Measurements from ENCODE around the gene TSGA10. TPM values are rescaled to one million over a fixed set of nuclear protein-coding genes. Genes with fewer than 3 reads are reported as not detected.

Gene TSGA10
- total RNA-seq, 1 donor from 2014 or later, result 20.4 TPM

GRCh38 chr2:99166218-99166617, 11.5 kb upstream of the TSGA10 start:
- H3K4me1 Mint-ChIP-seq, result no peaks in the 10 kb centered on the region
- ChIA-PET CTCF (no interaction called here), POLR2A (no interaction called here)
- DNase-seq (no peak), ATAC-seq (ENCODE audit: low read depth) (no peak)
- H3K4me3 Mint-ChIP-seq, result no peak overlapping the region
- H3K36me3 Mint-ChIP-seq (ENCODE audit: low read depth), result peaks cover 79% of the 10 kb centered on the region
- TF ChIP-seq, protein P1, sequence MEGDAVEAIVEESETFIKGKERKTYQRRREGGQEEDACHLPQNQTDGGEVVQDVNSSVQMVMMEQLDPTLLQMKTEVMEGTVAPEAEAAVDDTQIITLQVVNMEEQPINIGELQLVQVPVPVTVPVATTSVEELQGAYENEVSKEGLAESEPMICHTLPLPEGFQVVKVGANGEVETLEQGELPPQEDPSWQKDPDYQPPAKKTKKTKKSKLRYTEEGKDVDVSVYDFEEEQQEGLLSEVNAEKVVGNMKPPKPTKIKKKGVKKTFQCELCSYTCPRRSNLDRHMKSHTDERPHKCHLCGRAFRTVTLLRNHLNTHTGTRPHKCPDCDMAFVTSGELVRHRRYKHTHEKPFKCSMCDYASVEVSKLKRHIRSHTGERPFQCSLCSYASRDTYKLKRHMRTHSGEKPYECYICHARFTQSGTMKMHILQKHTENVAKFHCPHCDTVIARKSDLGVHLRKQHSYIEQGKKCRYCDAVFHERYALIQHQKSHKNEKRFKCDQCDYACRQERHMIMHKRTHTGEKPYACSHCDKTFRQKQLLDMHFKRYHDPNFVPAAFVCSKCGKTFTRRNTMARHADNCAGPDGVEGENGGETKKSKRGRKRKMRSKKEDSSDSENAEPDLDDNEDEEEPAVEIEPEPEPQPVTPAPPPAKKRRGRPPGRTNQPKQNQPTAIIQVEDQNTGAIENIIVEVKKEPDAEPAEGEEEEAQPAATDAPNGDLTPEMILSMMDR (IDR thresholded peaks at IDR 0.05), result no peak
- H3K27me3 Mint-ChIP-seq, result no peaks in the 10 kb centered on the region
- no peaks in the 10 kb centered on the region for H3K9me3 Mint-ChIP-seq
- H3K27ac Mint-ChIP-seq, result no peak overlapping the region
- intact Hi-C loops (cut with micrococcal nuclease), result no loop called here

- H3K27ac Mint-ChIP-seq, result peak overlapping the region; percentile 80
- CTCF ChIA-PET, result no interaction called here
- POLR2A ChIA-PET, result interaction anchor here (9.2 kb wide), 1 partner anchor 18 kb away, joined by 143 read pairs; the partner anchor contains the start of gene C2orf15
- TF ChIP-seq, protein P1 (IDR thresholded peaks at IDR 0.05), result no peak
- intact Hi-C loops (cut with micrococcal nuclease), result loop anchor here (5.0 to 10.0 kb wide), 3 partner anchors 1147 to 1497 kb away; partner anchors contain the start of genes ACTR1B and PDCL3
- DNase-seq (no peak), ATAC-seq (ENCODE audit: low read depth) (no peak)
- no peak overlapping the region for H3K4me3 Mint-ChIP-seq
- H3K9me3 Mint-ChIP-seq, result no peaks in the 10 kb centered on the region
- H3K27me3 Mint-ChIP-seq, result no peaks in the 10 kb centered on the region
- peaks cover 59% of the 10 kb centered on the region for H3K36me3 Mint-ChIP-seq (ENCODE audit: low read depth)
- peaks cover 46% of the 10 kb centered on the region for H3K4me1 Mint-ChIP-seq
Observed at GRCh38 chr2:99159594-99159993, 4.9 kb upstream of the TSGA10 start.

DNA sequence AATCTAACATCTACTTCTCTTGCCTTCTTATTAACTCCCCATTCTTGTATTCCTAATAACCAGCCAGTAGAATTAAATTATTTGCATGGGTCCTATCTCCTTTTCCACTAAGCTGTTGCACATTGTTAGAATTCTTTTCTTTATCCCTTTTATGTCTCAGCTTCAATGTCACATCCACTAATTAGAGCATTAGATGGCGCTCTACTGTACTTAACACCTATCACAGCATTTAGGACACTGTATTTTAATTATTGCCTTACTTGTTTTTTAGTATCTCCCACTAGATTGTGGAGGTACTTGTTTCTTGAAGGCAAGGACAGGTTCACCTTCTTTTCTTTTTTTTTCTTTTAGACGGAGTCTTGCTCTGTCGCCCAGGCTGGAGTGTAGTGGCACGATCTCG, 3.9 kb upstream of the TSGA10 start:
- Mint-ChIP-seq H3K9me3 (no peaks in the 10 kb centered on the region), H3K27ac (peak overlapping the region; percentile 2), H3K36me3 (ENCODE audit: low read depth) (peaks cover 52% of the 10 kb centered on the region), H3K4me1 (peaks cover 55% of the 10 kb centered on the region), H3K27me3 (no peaks in the 10 kb centered on the region), H3K4me3 (no peak overlapping the region)
- POLR2A ChIA-PET, result interaction anchor here (0.5 to 9.2 kb wide), 5 partner anchors 9 to 465 kb away, joined by 3 to 143 read pairs (median 5); partner anchors contain the start of genes C2orf15, EIF5B and TXNDC9
- ATAC-seq (ENCODE audit: low read depth) (no peak), DNase-seq (no peak)
- TF ChIP-seq, protein P1 (IDR thresholded peaks at IDR 0.05), result no peak
- intact Hi-C loops (cut with micrococcal nuclease), result loop anchor here (5.0 to 10.0 kb wide), 3 partner anchors 1146 to 1496 kb away; partner anchors contain the start of genes ACTR1B and PDCL3
- CTCF ChIA-PET, result interaction anchor here (1.9 kb wide), 1 partner anchor 18 kb away, joined by 5 read pairs; the partner anchor contains the start of gene C2orf15

GRCh38 chr2:99156891-99157290, 2.1 kb upstream of the TSGA10 start:
- intact Hi-C loops (cut with micrococcal nuclease), result loop anchor here (5.0 to 10.0 kb wide), 3 partner anchors 1145 to 1495 kb away; partner anchors contain the start of genes ACTR1B and PDCL3
- H3K4me1 Mint-ChIP-seq, result peaks cover 56% of the 10 kb centered on the region
- no peaks in the 10 kb centered on the region for H3K27me3 Mint-ChIP-seq
- H3K36me3 Mint-ChIP-seq (ENCODE audit: low read depth), result peaks cover 42% of the 10 kb centered on the region
- ATAC-seq (ENCODE audit: low read depth), result peak; percentile 30
- peak overlapping the region; percentile 90 for H3K4me3 Mint-ChIP-seq
- ChIA-PET POLR2A (interaction anchor here (4.8 to 9.2 kb wide), 3 partner anchors 15 to 180 kb away, joined by 37 to 143 read pairs (median 46); partner anchors contain the start of genes C2orf15, EIF5B, MITD1 and MRPL30), CTCF (interaction anchor here (1.4 kb wide), 1 partner anchor 23 kb away, joined by 3 read pairs; no protein-coding TSS in a partner anchor)
- H3K9me3 Mint-ChIP-seq, result no peaks in the 10 kb centered on the region
- H3K27ac Mint-ChIP-seq, result peak overlapping the region; percentile 92
- DNase-seq, result no peak
- TF ChIP-seq, protein P1 (IDR thresholded peaks at IDR 0.05), result no peak

GRCh38 chr2:99153921-99154604, 679 bp downstream of the TSGA10 start:
- no peak for DNase-seq
- no peak for ATAC-seq (ENCODE audit: low read depth)
- TF ChIP-seq, protein P1 (IDR thresholded peaks at IDR 0.05), result no peak
- H3K36me3 Mint-ChIP-seq (ENCODE audit: low read depth), result peaks cover 24% of the 10 kb centered on the region
- CTCF ChIA-PET, result interaction anchor here (1.0 kb wide), 1 partner anchor 13 kb away, joined by 4 read pairs; no protein-coding TSS in a partner anchor
- peaks cover 48% of the 10 kb centered on the region for H3K4me1 Mint-ChIP-seq
- no peaks in the 10 kb centered on the region for H3K9me3 Mint-ChIP-seq
- POLR2A ChIA-PET, result interaction anchor here (0.5 to 9.2 kb wide), 8 partner anchors 12 to 1848 kb away, joined by 3 to 143 read pairs (median 4); partner anchors contain the start of genes C2orf15, EIF5B, MITD1 and MRPL30
- intact Hi-C loops (cut with micrococcal nuclease), result loop anchor here (1.0 to 10.0 kb wide), 3 partner anchors 13 to 1411 kb away; partner anchors contain the start of genes C2orf15, PDCL3 and REV1
- peak overlapping the region; percentile 92 for H3K27ac Mint-ChIP-seq
- H3K27me3 Mint-ChIP-seq, result no peaks in the 10 kb centered on the region
- peak overlapping the region; percentile 90 for H3K4me3 Mint-ChIP-seq

Measured in activated B cell treated with CpG ODN at 0.5 μM for 24 hours (primary cell).